T-helper 1 cell treated with Interleukin-12 subunit alpha and Interleukin-12 subunit beta and Interleukin-4 antibody, amounts not matched to agents 30 ng/mL and 1 ng/mL, for 36 hours (primary cell): ENCODE measurements around the gene CADPS. TPM values are rescaled to one million over a fixed set of nuclear protein-coding genes. Genes with fewer than 3 reads are reported as not detected.
"Not testable (repeated sequence)": the region's sequence is repeated elsewhere in the genome, so short reads cannot be mapped to it uniquely, and the experiment has no call there.

Experiments used
- intact Hi-C: fragments of 100-400 bp; cut with micrococcal nuclease; formaldehyde crosslinking; loops from one replicate; pipeline ENCODE4 v1.15.1; 2024
- total RNA-seq: library from RNA; stranded (reverse); gene quantifications from 2 replicates; pipeline ENCODE4 v1.2.3, GENCODE V29; 2022

The CADPS gene
- total RNA-seq, 1 donor from 2014 or later = not detected

GRCh38 chr3:62602987-62603386 lies 272.2 kb downstream of the CADPS start:
- intact Hi-C loops = no loop called here

GRCh38 chr3:62602129-62602770 lies 273.0 kb downstream of the CADPS start:
- intact Hi-C loops = no loop called here

- intact Hi-C loops = no loop called here
These were observed 273.8 kb downstream of the CADPS start for GRCh38 chr3:62601238-62602070.

GRCh38 chr3:62600033-62600432 lies 275.2 kb downstream of the CADPS start:
- intact Hi-C loops = no loop called here

GRCh38 chr3:62597491-62597890 lies 277.7 kb downstream of the CADPS start:
- intact Hi-C loops = no loop called here

- intact Hi-C loops = no loop called here
These were observed 282.8 kb downstream of the CADPS start for GRCh38 chr3:62592408-62592807.

- intact Hi-C loops = no loop called here
These were observed 286.1 kb downstream of the CADPS start for GRCh38 chr3:62589078-62589477.

GRCh38 chr3:62587579-62588031 lies 287.6 kb downstream of the CADPS start:
- intact Hi-C loops = no loop called here

GRCh38 chr3:62587169-62587568 lies 288.0 kb downstream of the CADPS start:
- intact Hi-C loops = no loop called here

- intact Hi-C loops = no loop called here
These were observed 288.9 kb downstream of the CADPS start for GRCh38 chr3:62586356-62586755.

GRCh38 chr3:62585861-62586260 lies 289.4 kb downstream of the CADPS start:
- intact Hi-C loops = no loop called here

GRCh38 chr3:62584636-62585035 lies 290.6 kb downstream of the CADPS start:
- intact Hi-C loops = no loop called here

GRCh38 chr3:62582495-62583172 lies 292.6 kb downstream of the CADPS start:
- intact Hi-C loops = no loop called here

GRCh38 chr3:62580485-62580884 lies 294.7 kb downstream of the CADPS start:
- intact Hi-C loops = not testable (repeated sequence)

GRCh38 chr3:62577153-62577552 lies 298.1 kb downstream of the CADPS start:
- intact Hi-C loops = no loop called here

GRCh38 chr3:62574266-62574898 lies 300.8 kb downstream of the CADPS start:
- intact Hi-C loops = no loop called here

GRCh38 chr3:62571916-62572315 lies 303.3 kb downstream of the CADPS start:
- intact Hi-C loops = no loop called here

GRCh38 chr3:62570888-62571287 lies 304.3 kb downstream of the CADPS start:
- intact Hi-C loops = no loop called here

GRCh38 chr3:62569609-62570008 lies 305.6 kb downstream of the CADPS start:
- intact Hi-C loops = no loop called here

- intact Hi-C loops = no loop called here
These were observed 307.9 kb downstream of the CADPS start for GRCh38 chr3:62567097-62568021.
